Calu3 (cell line): ENCODE measurements around the gene SFMBT2. TPM values are rescaled to one million over a fixed set of nuclear protein-coding genes. Genes with fewer than 3 reads are reported as not detected.

Experiments used
- BruUV-seq: library from RNA; stranded (reverse); fragments of 400-500 nt; replicated peaks from 2 replicates; lab custom pipeline; 2021; lab: Mats Ljungman, UMichigan
- CTCF ChIA-PET: fragments of 300-600 bp; sonication (Branson Sonifier 250); formaldehyde crosslinking; loops from one replicate; lab custom pipeline; 2022; ENCODE audit warnings: antibody characterized with exemption; lab: Charles Lee
- DNase-seq: peaks from one replicate; pipeline ENCODE4 v3.0.0; 2022
- H3K27ac Mint-ChIP-seq: one replicate; pipeline ENCODE4 v1.8.0; 2022; ENCODE audit warnings: mixed read lengths; ENCODE audit not compliant: unreplicated experiment
- H3K27me3 Mint-ChIP-seq: one replicate; pipeline ENCODE4 v1.8.0; 2022; ENCODE audit warnings: mixed read lengths; ENCODE audit not compliant: unreplicated experiment
- H3K36me3 Mint-ChIP-seq: one replicate; pipeline ENCODE4 v1.8.0; 2022; ENCODE audit warnings: mild to moderate bottlenecking, moderate library complexity, mixed read lengths; ENCODE audit not compliant: insufficient read depth, unreplicated experiment
- H3K4me1 Mint-ChIP-seq: one replicate; pipeline ENCODE4 v1.8.0; 2022; ENCODE audit warnings: mild to moderate bottlenecking, low read depth, mixed read lengths; ENCODE audit not compliant: unreplicated experiment
- H3K4me3 Mint-ChIP-seq: one replicate; pipeline ENCODE4 v1.8.0; 2022; ENCODE audit warnings: mild to moderate bottlenecking, low read depth, moderate library complexity, mixed read lengths; ENCODE audit not compliant: unreplicated experiment
- H3K9me3 Mint-ChIP-seq: one replicate; pipeline ENCODE4 v1.8.0; 2022; ENCODE audit warnings: low read depth, mixed read lengths; ENCODE audit not compliant: unreplicated experiment
- intact Hi-C: fragments of 100-400 bp; cut with micrococcal nuclease; formaldehyde crosslinking; loops from one replicate; pipeline ENCODE4 v1.10.0; 2022; ENCODE audit not compliant: unreplicated experiment
- total RNA-seq: library from RNA; stranded (reverse); gene quantifications from 2 replicates; pipeline ENCODE4 v1.2.3, GENCODE V29; 2022
- TF ChIP-seq, protein P1 (sequence below): fragments of 200-600 bp; IDR thresholded peaks from one replicate; pipeline ENCODE4 v1.8.0; 2022; ENCODE audit warnings: antibody characterized with exemption; ENCODE audit not compliant: unreplicated experiment

The SFMBT2 gene
- total RNA-seq, 1 experiment from 2014 or later, result 0.64 TPM

DNA sequence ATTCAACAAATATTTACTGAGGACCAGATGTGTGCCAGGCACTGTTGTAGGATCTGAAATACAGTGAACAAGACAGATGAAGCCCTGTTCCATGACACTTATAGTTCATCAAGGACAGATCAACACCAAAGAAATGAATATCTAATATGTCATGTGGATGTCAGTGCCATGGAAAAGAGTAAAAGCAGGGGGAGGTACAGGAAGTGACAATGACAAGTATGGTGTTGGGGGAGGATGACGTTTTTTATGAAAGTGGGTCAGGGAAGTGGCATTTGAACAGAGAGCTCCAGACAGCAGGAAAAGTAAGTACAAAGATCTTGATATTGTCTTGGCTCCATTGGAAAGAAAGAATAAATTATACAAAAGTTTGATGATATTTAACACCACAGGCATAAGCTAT, 7.0 kb upstream of the SFMBT2 start:
- Mint-ChIP-seq H3K36me3 (no peaks in the 10 kb centered on the region), H3K27me3 (peaks cover 65% of the 10 kb centered on the region), H3K9me3 (no peaks in the 10 kb centered on the region), H3K4me1 (no peaks in the 10 kb centered on the region), H3K4me3 (no peak overlapping the region), H3K27ac (no peak overlapping the region)
- intact Hi-C loops, result loop anchor here (1.0 to 5.0 kb wide), 4 partner anchors 158 to 749 kb away; no protein-coding TSS in a partner anchor
- TF ChIP-seq, protein P1, sequence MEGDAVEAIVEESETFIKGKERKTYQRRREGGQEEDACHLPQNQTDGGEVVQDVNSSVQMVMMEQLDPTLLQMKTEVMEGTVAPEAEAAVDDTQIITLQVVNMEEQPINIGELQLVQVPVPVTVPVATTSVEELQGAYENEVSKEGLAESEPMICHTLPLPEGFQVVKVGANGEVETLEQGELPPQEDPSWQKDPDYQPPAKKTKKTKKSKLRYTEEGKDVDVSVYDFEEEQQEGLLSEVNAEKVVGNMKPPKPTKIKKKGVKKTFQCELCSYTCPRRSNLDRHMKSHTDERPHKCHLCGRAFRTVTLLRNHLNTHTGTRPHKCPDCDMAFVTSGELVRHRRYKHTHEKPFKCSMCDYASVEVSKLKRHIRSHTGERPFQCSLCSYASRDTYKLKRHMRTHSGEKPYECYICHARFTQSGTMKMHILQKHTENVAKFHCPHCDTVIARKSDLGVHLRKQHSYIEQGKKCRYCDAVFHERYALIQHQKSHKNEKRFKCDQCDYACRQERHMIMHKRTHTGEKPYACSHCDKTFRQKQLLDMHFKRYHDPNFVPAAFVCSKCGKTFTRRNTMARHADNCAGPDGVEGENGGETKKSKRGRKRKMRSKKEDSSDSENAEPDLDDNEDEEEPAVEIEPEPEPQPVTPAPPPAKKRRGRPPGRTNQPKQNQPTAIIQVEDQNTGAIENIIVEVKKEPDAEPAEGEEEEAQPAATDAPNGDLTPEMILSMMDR, result no peak
- no TSS peak for BruUV-seq
- DNase-seq, result no peak
- CTCF ChIA-PET, result no interaction called here

GRCh38 chr10:7417103-7417623, 6.3 kb upstream of the SFMBT2 start:
- CTCF ChIA-PET, result no interaction called here
- BruUV-seq, result no TSS peak

DNA sequence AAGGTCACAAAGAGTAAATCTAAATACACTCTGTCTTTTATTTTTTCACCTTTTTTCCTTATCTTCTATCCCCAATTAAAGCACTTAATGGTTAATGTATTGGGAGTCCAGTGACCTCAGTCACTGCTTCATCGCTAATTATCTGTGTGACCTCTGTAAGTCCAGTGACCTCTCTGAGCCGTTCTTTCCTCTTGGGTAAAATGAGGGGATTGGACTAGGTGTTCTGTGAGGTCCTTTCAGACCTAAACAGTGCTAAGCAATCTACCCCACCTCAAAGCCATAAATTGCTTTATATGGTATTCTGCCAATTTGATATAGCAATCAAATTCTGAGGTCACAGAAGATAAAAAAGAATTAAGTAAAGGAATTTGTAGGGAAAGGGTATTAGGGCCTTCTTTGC, 3.9 kb upstream of the SFMBT2 start:
- Mint-ChIP-seq H3K4me1 (peaks cover 2% of the 10 kb centered on the region), H3K27me3 (peaks cover 56% of the 10 kb centered on the region), H3K36me3 (peaks cover 15% of the 10 kb centered on the region), H3K27ac (no peak overlapping the region), H3K9me3 (no peaks in the 10 kb centered on the region), H3K4me3 (no peak overlapping the region)
- no peak for DNase-seq
- CTCF ChIA-PET, result no interaction called here
- BruUV-seq, result no TSS peak
- intact Hi-C loops, result loop anchor here (5.0 kb wide), 1 partner anchor 492 kb away; no protein-coding TSS in a partner anchor
- TF ChIP-seq, protein P1, result no peak

More at GRCh38 chr10:7417103-7417623, 6.3 kb upstream of the SFMBT2 start:
- TF ChIP-seq, protein P1, result no peak
- Mint-ChIP-seq H3K4me3 (no peak overlapping the region), H3K27ac (no peak overlapping the region), H3K4me1 (no peaks in the 10 kb centered on the region), H3K27me3 (peaks cover 59% of the 10 kb centered on the region), H3K9me3 (no peaks in the 10 kb centered on the region), H3K36me3 (no peaks in the 10 kb centered on the region)
- intact Hi-C loops, result loop anchor here (1.0 to 5.0 kb wide), 4 partner anchors 157 to 748 kb away; no protein-coding TSS in a partner anchor
- DNase-seq, result no peak

DNA sequence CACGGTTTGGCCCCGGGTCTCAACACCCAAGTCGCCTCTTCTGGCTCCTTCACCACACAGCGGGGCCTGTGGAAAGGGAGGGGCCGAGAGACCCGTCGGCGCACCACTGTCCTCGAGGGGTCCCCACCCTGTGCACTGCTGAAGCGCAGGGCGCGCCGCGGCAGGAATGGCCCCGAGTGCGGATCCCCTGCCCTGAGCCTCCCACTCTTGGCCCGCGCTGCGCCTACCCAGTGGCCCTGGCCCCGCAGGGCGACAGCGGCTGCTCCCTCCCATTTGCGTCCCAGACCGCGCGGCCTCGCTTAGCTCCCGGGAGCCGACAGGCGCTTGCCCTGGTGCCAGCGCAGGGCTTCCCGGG, 2.1 kb upstream of the SFMBT2 start:
- no peaks in the 10 kb centered on the region for H3K9me3 Mint-ChIP-seq
- TF ChIP-seq, protein P1, result no peak
- peaks cover 17% of the 10 kb centered on the region for H3K4me1 Mint-ChIP-seq
- BruUV-seq, result no TSS peak
- intact Hi-C loops, result no loop called here
- no peak overlapping the region for H3K4me3 Mint-ChIP-seq
- CTCF ChIA-PET, result no interaction called here
- peaks cover 22% of the 10 kb centered on the region for H3K36me3 Mint-ChIP-seq
- DNase-seq, result no peak
- H3K27ac Mint-ChIP-seq, result no peak overlapping the region
- peaks cover 55% of the 10 kb centered on the region for H3K27me3 Mint-ChIP-seq
